RKO (cell line): ENCODE data around the gene VIPR2.
"Not testable (repeated sequence)": the region's sequence is repeated elsewhere in the genome, so short reads cannot be mapped to it uniquely, and the experiment has no call there.

Source experiments
- DNase-seq: peaks from one replicate; pipeline ENCODE4 v3.0.0-alpha.2; 2016; ENCODE audit warnings: low spot score

VIPR2 gene

DNA sequence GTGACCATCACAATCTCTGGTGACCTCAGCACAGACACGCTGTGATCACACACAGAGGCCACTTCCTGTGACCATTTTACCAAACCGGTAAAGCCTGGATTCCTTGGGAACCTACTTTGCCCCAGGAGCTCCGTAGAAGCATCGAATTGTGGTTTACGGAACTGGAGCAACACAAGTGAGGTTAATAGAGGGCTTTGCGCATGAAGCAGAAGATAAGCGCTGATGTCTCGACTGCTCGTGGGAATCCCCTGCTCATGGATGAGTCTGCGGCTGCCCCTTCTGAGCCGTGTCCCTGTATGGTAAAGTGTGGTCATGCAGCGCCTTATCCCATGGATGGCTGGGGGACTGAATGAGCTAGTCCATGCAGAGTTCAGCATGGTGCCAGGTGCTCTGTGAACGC lies 53.6 kb downstream of the VIPR2 start:
- DNase-seq, result no peak

DNA sequence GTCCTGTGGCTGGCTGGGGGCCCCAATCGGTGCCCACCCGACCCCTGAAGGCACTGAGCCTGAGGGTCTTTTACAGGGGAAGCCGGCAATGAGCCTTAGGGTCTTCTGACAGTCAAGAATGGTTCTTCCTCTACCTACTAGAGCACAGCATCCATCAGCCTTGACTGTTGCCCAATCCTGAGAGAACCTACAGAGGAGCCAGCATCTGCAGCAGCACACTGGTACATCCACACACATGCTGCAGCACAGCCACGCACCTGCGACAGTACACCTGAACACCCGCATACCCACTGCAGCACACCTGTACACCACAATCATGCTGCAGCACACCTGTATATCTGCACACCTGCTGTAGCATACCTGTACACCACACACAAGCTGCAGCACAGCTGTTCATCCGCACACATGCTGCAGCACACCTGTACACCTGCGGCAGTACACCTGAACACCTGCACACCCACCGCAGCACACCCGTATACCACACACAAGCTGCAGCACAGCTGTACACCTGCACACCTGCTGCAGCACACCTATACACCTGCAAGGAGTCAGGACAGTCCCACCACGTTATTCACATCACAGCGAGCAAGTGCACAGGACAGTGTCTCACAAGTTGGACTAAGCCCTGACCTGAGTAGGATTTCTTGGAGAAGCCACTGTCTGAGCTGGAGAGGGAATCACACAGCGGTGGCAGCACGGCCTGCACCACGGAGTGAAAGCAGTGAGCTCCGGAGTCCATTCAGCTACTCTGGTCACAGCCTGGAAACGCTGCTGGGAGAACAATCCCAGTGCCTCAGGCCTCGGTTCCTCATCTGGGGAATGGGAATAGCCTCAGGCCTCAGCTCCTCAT lies 56.4 kb downstream of the VIPR2 start:
- no peak for DNase-seq

DNA sequence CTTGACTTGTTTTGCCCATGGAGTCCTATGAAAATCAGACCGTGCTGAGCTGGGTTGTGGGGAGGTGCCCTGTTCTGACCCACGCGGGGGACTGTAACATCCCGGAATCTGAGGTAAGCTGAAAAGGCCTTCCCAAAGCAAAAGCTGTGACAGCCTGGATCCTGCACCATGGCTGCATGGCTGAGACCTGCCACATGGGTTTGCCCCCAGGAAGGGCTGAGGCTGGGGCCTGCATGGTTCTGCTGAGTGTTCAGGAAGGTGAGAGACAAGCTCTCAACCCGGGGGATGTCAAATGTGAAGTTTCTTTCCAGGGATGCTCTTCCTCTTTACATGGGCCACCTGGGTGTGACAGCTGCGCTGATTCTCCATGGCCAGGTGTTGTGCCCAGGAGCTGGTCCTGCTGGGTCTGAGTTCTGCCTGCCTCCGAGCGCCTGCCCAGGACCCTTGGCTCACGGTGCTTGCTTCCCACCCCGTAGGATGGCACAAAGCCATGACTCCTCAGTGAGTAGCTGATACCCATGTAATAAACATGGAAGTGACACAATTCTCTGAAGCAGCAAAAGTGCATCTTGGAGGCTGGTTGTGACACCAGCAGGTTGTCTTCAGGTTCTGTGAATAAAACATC lies 58.3 kb downstream of the VIPR2 start:
- DNase-seq, result no peak

DNA sequence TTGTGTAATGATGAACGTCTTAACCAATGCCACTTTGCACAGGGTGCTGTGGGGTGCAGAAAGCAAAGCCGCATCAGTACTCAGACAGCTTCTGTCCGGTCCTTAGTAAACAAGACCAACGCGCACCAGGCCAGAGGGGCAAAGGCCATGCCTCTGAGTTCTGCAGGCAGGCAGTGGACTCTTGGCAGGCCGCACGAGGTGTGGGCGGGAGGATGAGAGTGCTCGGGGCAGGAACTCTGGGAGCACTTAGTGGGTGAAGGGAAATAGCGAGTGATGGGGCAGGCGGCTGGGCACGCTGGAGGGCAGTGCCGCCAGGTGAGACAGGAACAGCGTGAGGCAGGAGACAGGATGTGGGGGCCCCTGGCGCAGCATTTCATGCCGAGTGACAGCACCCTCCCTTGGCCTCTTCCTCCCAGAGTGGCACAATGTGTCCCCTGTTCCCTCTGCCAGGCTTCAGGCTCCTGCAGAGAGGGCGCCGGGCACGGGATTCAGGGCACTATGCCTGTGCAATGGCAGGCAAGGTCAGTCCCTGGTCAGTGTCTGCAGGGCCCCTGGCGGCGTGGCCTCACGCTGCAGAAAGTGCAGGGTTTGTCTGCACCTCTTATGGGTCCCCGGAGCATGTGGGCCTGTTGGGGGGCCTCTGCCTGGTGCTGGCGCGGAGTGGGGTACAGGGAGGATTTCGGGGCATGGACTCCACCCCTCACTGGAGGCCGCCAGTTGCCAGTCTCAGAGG lies 60.4 kb downstream of the VIPR2 start:
- no peak for DNase-seq

DNA sequence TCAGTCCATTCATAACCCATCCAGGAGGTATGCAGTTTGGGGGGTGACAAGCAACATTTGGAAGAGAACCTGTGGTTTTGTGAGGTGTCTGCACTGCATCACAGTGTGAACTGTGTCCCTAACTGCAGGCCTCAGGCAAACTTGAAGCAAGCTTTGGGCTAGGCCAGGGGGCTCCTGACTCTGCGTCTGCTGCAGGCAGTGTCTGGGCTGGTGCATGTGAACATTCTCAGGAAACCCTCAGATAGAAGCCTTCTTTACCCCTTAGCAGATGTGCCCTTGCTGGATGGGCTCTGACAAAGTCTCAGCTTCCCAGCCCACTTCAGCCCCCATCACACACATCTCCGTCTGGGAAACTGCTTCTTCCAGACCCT lies 61.0 kb downstream of the VIPR2 start:
- no peak for DNase-seq

DNA sequence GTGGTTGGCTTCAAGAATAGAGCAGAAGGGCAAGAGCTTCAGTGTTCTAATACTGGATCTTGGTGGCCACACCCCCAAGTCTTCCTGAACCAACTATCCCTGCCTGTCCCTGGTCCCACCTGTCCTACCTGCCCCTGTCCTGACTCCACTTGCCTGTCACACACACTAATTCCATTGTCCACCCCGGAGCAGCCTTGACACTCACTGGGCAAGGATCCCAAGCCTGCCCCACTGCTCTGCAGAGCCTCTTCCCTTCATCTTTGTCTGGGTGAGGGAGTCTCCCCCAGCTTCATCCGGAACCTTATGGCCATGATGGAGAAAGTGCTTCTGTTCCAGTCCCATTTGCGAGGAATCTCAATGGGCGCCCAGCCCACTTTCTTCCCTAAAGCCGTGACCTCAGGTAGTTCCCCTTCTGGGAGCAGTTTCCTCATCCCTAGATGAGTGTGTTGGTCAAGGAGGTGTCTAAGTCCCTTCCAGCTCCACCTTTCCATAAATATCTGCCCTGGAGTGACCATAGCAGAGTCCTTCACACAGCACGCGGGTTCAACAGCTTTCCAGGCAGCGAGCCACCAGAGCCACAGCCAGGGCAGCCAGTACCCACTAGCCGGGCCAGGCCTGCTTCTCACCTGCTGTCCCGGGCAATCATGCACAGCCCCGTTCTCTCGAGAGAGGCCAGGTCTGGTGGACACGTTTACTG lies 61.5 kb downstream of the VIPR2 start:
- no peak for DNase-seq

DNA sequence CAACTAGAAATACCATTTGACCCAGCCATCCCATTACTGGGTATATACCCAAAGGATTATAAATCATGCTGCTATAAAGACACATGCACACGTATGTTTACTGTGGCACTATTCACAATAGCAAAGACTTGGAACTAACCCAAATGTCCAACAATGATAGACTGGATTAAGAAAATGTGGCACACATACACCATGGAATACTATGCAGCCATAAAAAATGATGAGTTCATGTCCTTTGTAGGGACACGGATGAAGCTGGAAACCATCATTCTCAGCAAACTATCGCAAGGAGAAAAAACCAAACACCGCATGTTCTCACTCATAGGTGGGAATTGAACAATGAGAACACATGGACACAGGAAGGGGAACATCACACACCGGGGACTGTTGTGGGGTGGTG lies 62.6 kb downstream of the VIPR2 start:
- not testable (repeated sequence) for DNase-seq

DNA sequence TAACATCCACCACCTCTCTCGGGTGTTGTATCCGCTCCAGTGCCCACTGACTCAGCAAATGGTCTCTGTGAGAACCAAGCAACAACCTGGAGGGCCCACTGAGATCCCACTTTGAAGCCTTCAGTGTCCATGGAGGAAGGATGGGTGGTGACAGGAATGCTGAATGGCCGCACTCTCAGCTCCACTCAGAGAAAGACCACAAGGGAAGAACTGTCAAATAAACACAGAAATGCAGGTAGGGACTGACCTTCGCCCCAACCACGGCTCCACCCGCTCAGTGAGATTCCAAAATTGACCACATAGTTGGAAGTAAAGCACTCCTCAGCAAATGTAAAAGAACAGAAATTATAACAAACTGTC lies 65.8 kb downstream of the VIPR2 start:
- DNase-seq, result no peak

DNA sequence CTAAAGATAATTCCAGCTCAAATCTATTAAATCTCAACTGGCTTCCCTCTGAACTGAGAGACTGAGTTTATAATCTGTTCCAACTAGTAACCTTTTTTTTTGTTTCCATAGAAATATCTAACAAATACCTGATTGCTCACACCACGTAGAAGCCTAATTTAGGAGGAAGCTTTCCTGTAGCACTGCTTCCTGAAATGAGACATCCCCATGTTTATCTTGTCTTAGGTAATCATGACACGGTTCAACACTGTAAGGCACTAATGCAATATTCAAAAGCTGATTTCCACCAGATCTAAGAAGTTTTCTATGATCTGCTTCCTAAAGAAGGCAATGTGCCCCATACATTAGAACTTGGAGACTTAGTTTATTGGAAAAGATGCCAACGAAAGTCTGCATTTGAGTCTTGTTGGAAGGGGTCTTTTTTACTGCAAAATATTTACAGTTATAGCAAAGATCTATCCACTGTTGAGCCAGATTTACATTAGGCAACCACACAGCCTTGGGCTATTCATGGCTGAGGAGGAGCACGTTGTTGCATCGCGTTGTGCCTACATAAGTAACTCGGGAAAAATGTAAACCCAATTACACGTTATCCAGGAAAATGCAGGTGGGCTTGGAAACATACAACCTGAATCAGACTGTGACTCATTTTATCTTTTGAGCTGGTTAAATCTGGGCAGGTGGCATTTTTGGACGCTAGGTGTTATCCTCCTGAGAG lies 66.3 kb downstream of the VIPR2 start:
- DNase-seq, result no peak

DNA sequence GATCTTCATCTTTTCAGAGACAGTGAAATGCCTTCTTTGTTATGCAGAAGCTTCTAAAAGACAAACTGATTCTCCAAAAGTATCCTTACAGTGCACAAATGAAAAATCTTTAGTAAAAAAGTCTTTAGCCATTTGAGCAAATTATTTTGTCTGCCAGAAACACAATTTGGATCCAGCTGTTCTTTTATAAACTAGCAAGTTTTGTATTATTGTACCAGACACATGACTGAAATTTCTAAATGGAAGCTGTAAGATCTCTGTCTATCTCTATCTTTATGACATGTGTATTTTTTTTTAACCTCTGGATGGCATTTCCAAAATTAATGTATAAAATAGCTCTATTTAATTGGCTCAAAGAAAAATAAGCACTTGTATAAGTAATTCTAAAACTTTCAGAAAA lies 68.3 kb downstream of the VIPR2 start:
- no peak for DNase-seq

DNA sequence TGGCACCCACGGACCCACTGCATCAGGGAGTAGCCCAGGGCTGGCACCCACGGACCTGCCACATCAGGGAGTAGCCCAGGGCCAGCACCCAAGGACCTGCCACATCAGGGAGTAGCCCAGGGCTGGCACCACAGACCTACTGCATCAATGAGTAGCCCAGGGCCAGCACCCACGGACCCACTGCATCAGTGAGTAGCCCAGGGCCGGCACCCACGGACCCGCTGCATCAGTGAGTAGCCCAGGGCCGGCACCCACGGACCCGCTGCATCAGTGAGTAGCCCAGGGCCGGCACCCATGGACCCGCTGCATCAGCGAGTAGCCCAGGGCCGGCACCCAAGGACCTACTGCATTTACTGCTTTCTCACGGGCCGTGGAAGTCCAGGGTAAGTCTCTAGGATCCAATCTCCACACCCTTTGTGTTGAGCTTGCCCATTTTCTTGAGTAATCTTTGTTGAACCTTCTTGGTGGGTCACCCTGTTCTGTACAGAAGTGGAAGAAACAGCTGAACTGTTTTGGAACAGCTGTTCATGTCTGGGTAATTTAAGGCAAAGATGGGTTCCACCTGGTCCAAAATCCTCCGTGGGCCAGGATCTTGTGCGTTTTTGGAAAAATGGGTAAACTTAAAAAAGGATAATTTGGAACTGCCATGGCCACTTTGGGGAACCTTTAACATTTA lies 69.0 kb downstream of the VIPR2 start:
- DNase-seq, result no peak

DNA sequence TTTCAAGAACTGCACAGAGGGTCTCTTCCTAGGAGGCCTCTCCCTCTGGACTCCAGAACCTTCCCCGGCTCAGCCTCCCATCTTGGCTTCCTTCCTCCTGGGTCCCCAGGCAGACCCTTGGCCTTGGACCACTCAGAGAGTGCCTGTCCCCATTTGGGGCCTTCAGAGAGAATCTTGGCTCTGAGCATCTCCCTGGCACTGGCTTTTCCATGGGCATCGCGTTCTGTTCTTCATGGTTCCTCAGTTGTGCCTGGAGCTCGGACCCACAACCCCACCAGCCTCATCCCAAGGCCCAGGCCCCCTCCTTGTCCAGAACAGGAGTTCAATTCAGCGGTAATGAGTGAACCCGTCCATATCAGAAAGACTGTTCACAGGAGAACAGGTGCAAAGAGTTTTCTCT lies 73.4 kb downstream of the VIPR2 start:
- no peak for DNase-seq

DNA sequence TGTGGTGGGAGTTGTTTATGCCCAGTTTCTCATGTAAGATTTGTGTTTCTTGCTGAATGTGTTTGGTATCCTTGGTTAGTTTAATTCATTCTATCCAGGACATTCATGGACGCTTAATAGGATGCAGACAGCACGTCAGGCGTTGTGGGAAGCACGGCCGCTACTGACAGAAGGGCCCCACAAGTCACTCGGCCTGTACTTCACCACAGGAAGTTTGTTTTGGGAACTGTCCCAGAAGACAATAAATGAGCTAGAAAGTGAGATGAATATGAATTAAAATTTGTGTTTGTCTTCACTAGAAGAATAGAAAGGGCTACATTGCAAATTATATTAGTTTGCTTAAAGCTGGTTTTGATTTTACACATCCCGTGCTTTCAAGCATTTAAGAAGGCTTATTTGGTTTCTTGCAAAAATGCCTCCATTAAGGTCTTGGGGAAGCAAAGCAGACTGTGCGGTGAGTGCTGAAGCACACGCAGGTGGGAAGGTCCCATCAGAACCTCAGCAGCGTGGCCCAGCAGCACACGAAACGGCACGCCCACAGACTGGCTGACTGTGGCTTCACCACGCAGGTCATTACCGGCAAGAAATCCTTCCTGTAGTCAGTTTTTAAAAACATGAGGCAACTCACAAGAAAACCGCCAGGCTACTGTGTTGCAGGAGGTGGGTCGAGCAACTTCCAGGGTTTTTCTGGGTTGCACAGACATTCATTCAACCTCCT lies 74.1 kb downstream of the VIPR2 start:
- no peak for DNase-seq

DNA sequence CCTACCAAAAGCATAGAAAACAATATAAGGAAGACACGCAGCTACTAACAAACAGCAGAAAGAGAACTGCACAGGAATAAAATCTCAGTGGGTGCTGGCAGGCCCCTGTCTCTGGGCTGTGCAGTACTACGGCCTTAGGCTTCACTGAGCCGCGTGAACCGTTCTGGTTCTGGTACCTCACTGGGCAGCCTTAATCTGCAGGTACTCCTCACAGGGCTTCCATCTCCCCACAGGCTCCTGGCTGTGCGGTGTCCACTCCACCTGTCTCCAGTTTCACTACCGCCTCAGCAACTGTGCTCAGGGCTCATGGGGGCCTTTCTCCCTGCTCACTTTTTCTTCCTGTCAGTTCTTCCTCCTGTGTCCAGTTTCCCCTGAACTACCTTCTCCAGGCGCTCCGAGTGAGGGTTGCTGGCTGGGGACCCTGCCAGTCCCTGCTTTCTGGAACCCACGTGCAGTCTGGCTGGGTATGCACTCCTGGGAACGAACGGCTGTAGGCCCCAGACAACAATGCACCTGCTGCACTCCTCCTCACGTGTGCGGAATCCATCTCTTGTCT lies 75.7 kb downstream of the VIPR2 start:
- DNase-seq, result no peak

DNA sequence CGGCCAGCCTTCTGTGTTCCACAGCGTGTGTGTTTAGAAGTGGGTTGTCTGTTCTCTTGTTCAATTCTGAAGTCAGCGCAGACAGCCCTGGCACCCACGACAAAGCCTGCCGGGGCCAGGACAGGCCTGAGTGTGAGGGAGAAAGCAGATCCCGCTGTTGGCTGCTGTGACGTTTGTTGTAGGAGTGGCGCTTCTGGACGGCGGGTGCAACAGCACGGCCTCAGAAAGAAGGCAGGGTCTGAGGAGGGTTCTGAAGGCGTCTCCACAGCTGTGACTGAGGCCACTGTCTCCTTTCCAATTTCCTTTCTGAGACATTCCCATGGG lies 76.2 kb downstream of the VIPR2 start:
- DNase-seq, result no peak

DNA sequence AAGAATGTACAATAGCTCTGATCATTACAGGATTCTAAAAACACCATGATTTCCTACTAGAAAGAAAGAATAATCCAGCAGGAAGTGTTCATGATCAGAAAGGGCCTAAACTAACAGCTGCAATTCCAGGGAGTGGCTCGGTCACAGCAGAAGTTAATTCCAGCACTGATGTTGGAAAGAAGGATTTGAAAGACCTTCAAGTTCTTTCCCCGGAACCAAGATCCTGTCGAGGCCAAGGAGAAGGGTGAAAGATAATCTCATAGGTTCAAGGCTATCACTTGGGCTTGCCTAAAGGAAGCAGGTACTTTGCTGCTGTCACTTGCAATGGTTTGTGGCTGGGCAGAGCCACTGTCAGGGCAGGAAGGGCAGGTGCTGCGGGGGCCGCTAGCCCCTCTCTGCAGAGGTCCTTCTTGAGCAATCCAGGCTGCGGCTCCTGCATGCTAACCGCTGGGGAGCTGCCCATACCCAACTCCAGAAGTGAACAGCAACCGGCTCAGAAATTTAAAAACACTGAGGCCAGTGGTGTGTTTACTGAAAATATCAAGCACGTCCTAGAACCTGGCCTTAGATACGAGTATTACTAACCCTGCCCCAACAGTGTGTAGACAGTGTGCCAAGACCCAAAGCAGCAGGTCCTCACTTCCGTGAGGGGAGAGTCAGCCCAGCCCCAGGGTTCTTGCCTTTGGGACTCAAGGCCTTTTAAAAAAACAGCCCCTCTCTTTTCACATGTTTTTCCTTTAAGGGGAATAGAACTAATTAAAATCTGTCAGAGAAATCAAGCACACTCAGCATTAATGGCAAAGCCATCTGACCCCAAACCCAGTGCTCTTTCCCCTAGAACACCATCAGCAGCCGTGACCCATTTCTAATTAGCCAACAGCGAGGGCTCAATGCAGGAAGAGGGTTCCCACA lies 76.8 kb downstream of the VIPR2 start:
- DNase-seq, result no peak

DNA sequence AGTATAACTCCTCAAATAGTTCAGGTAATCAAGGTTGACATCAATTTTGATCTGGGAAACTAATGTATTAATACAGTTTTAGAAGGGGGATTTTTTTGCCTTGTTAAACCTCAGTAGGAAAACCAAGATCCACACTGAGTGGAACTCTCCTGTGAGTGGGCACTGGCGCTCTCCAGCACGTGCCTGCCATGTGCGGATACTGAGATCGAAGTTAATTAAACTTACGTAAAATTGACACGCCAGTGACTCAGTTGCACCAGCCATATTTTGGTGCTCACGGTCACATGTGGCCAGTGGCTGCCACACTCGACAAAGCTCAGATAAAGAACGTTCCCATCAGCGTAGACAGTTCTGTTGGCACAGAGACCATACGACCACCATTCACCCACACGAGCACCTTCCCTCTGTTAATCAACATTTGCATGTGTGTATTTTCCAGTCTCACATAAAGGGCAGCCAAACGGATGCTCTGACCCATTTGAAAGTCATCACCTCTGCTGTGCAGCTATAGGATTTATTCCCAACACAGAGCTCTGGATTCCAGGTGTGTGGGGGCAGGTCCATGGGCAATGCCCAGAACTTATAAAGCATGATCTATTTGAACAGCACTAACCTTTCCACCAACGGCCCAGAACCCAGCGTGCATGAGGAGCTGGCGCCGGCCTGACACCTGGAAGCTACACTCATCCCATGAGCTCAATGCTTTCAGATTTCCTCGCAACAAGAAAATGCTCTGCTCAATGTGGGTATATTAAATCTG lies 77.7 kb downstream of the VIPR2 start:
- no peak for DNase-seq

DNA sequence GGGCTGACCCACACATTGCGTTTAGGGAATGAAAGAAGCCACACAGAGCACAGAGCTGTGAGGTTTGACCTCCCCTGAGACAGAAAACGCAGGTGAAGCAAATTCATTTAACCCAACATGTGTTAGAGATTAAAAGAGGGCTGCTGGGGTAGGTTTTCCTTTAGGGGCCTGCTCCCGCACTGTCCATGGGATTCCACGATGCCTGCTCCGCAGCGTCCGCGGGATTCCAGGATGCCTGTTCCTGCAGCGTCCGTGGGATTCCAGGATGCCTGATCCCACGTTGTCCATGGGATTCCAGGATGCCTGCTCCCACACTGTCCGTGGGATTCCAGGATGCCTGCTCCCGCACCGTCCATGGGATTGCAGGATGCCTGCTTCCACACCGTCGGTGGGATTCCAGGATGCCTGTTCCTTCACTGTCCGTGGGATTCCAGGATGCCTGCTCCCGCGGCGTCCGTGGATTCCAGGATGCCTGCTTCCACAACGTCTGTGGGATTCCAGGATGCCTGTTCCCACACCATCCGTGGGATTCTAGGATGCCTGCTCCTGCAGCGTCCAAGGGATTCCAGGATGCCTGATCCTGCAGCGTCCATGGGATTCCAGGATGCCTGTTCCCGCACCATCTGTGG lies 78.7 kb downstream of the VIPR2 start:
- DNase-seq, result no peak
